Adrenal gland (tissue), 5 donors: ENCODE data around the gene SCP2.

Experiments
- CTCF ChIP-seq, 6 experiments: fragments of 450-650 bp in 4 of 6; fragments of 200-600 bp in 2 of 6; sonication (generic) in 1 of 6; IDR thresholded peaks; 1 replicate in 5 of 6; 2 replicates in 1 of 6; pipeline versions ENCODE4 v1.5.1 to v1.8.0; 2016 to 2021; ENCODE audit warnings: antibody characterized with exemption in 6 of 6, mild to moderate bottlenecking in 2 of 6, moderate library complexity in 1 of 6
- POLR2A ChIP-seq, 2 donors: fragments of 450-650 bp; IDR thresholded peaks; one replicate each; pipeline ENCODE4 v1.6.1; 2017; ENCODE audit warnings: antibody characterized with exemption in 2 of 2, mild to moderate bottlenecking in 2 of 2, moderate library complexity in 1 of 2
- donor health status: DM: no; HTN: no; CAD: no.

GRCh38 chr1:53070621-53071020 lies 143.5 kb downstream of the SCP2 start:
- no peak for TF ChIP-seq CTCF (IDR thresholded peaks at IDR 0.05)
- TF ChIP-seq POLR2A (IDR thresholded peaks at IDR 0.05) = no peak
